Stimulated activated naive CD8-positive, alpha-beta T cell treated with anti-CD3 and anti-CD28 coated beads, Interleukin-15, amount 100 ng/mL, for 72 hours (primary cell): ENCODE results near the gene PDE2A.

ENCODE experiments used
- ATAC-seq: fragments of 150-1000 bp; cut with Tn5 transposase; 2 replicates; pipeline ENCODE4 v1.10.0; 2021; ENCODE audit warnings: mild to moderate bottlenecking, moderate library complexity
- DNase-seq, 2 donors: peaks; one replicate each; pipeline ENCODE4 v3.0.0; 2021 to 2022
- H3K27ac Mint-ChIP-seq, 2 donors: one replicate each; pipeline ENCODE4 v1.8.0; 2022; ENCODE audit warnings: mild to moderate bottlenecking in 2 of 2, mixed read lengths in 2 of 2, moderate library complexity in 2 of 2
- H3K27me3 Mint-ChIP-seq: one replicate; pipeline ENCODE4 v1.8.0; 2022; ENCODE audit warnings: mixed read lengths
- H3K4me1 Mint-ChIP-seq: one replicate; pipeline ENCODE4 v1.8.0; 2022; ENCODE audit warnings: mild to moderate bottlenecking, mixed read lengths
- H3K4me3 Mint-ChIP-seq, 2 donors: one replicate each; pipeline ENCODE4 v1.8.0; 2022; ENCODE audit warnings: mild to moderate bottlenecking in 2 of 2, mixed read lengths in 2 of 2, moderate library complexity in 1 of 2
- H3K9me3 Mint-ChIP-seq, 2 donors: one replicate each; pipeline ENCODE4 v1.8.0; 2022; ENCODE audit warnings: mixed read lengths in 2 of 2

PDE2A gene

GRCh38 chr11:72544589-72544988 lies 129.6 kb downstream of the PDE2A start:
- ATAC-seq (no peak), DNase-seq (no peak)
- Mint-ChIP-seq H3K27me3 (peaks cover 39% of the 10 kb centered on the region), H3K9me3 (no peaks in the 10 kb centered on the region), H3K4me3 (no peak overlapping the region), H3K27ac (no peak overlapping the region), H3K4me1 (no peaks in the 10 kb centered on the region)

GRCh38 chr11:72543849-72544542 lies 130.2 kb downstream of the PDE2A start:
- H3K27ac Mint-ChIP-seq, result no peak overlapping the region
- no peaks in the 10 kb centered on the region for H3K4me1 Mint-ChIP-seq
- peaks cover 39% of the 10 kb centered on the region for H3K27me3 Mint-ChIP-seq
- no peaks in the 10 kb centered on the region for H3K9me3 Mint-ChIP-seq
- DNase-seq (no peak), ATAC-seq (no peak)
- H3K4me3 Mint-ChIP-seq, result no peak overlapping the region

- H3K27ac Mint-ChIP-seq, result no peak overlapping the region
- H3K4me3 Mint-ChIP-seq, result no peak overlapping the region
- H3K4me1 Mint-ChIP-seq, result no peaks in the 10 kb centered on the region
- no peak for DNase-seq
- H3K27me3 Mint-ChIP-seq, result peaks cover 46% of the 10 kb centered on the region
- no peak for ATAC-seq
- no peaks in the 10 kb centered on the region for H3K9me3 Mint-ChIP-seq
These were observed 132.8 kb downstream of the PDE2A start for GRCh38 chr11:72541257-72541974.

GRCh38 chr11:72537051-72537450 lies 137.2 kb downstream of the PDE2A start:
- Mint-ChIP-seq H3K4me1 (no peaks in the 10 kb centered on the region), H3K4me3 (no peak overlapping the region), H3K9me3 (no peaks in the 10 kb centered on the region), H3K27ac (no peak overlapping the region), H3K27me3 (peaks cover 50% of the 10 kb centered on the region)
- DNase-seq, result no peak
- no peak for ATAC-seq

GRCh38 chr11:72535194-72535547 lies 139.1 kb downstream of the PDE2A start:
- no peaks in the 10 kb centered on the region for H3K4me1 Mint-ChIP-seq
- H3K9me3 Mint-ChIP-seq, result no peaks in the 10 kb centered on the region
- DNase-seq (no peak), ATAC-seq (no peak)
- no peak overlapping the region for H3K27ac Mint-ChIP-seq
- no peak overlapping the region for H3K4me3 Mint-ChIP-seq
- peaks cover 49% of the 10 kb centered on the region for H3K27me3 Mint-ChIP-seq

- H3K4me1 Mint-ChIP-seq, result no peaks in the 10 kb centered on the region
- no peaks in the 10 kb centered on the region for H3K9me3 Mint-ChIP-seq
- peaks cover 49% of the 10 kb centered on the region for H3K27me3 Mint-ChIP-seq
- H3K4me3 Mint-ChIP-seq, result no peak overlapping the region
- DNase-seq (no peak), ATAC-seq (no peak)
- no peak overlapping the region for H3K27ac Mint-ChIP-seq
These were observed 139.6 kb downstream of the PDE2A start for GRCh38 chr11:72534371-72535193.

- no peak overlapping the region for H3K4me3 Mint-ChIP-seq
- ATAC-seq (no peak), DNase-seq (no peak)
- H3K9me3 Mint-ChIP-seq, result no peaks in the 10 kb centered on the region
- no peak overlapping the region for H3K27ac Mint-ChIP-seq
- no peaks in the 10 kb centered on the region for H3K4me1 Mint-ChIP-seq
- peaks cover 17% of the 10 kb centered on the region for H3K27me3 Mint-ChIP-seq
These were observed 145.2 kb downstream of the PDE2A start for GRCh38 chr11:72529068-72529467.

GRCh38 chr11:72528121-72528520 lies 146.1 kb downstream of the PDE2A start:
- H3K4me1 Mint-ChIP-seq, result no peaks in the 10 kb centered on the region
- DNase-seq (no peak), ATAC-seq (no peak)
- no peak overlapping the region for H3K27ac Mint-ChIP-seq
- H3K27me3 Mint-ChIP-seq, result peaks cover 15% of the 10 kb centered on the region
- no peak overlapping the region for H3K4me3 Mint-ChIP-seq
- H3K9me3 Mint-ChIP-seq, result no peaks in the 10 kb centered on the region
